Adipose tissue (tissue), 3 donors: ENCODE data around the gene MAPK12. TPM values are rescaled to one million over a fixed set of nuclear protein-coding genes. Genes with fewer than 3 reads are reported as not detected.
"Not testable (repeated sequence)": the region's sequence is repeated elsewhere in the genome, so short reads cannot be mapped to it uniquely, and the experiment has no call there.

Source experiments
- H3K27ac ChIP-seq: one replicate; pipeline ENCODE4 v1.5.1; 2013; ENCODE audit warnings: low read depth, low read length
- WGBS, 3 donors: extraction: QIAGEN DNeasy Blood & Tissue Kit; methylation state at CpG; one replicate each; pipeline ENCODE4 v1.1.7; 2013; 5-methylcytosine and 5-hydroxymethylcytosine counted together
- polyA plus RNA-seq, 3 donors: library from polyadenylated mRNA; stranded (reverse); fragments of 200-250 nt; gene quantifications; one replicate each; pipeline ENCODE4 v1.2.3, GENCODE V29; 2013
- donor health status: healthy with polysubstance abuse.
- donor health status: Bipolar disorder and iron deficiency.
- donor health status: healthy.

The MAPK12 gene
- polyA plus RNA-seq, 3 donors: 4.7 to 17.6 (median 15.7) TPM

- no peak overlapping the region for H3K27ac ChIP-seq
- 90 to 93% (median 91%) methylated on average over 21 of the region's 21 CpGs for WGBS, 3 donors
Measured at GRCh38 chr22:50286275-50286674, 24.8 kb upstream of the MAPK12 start.

DNA sequence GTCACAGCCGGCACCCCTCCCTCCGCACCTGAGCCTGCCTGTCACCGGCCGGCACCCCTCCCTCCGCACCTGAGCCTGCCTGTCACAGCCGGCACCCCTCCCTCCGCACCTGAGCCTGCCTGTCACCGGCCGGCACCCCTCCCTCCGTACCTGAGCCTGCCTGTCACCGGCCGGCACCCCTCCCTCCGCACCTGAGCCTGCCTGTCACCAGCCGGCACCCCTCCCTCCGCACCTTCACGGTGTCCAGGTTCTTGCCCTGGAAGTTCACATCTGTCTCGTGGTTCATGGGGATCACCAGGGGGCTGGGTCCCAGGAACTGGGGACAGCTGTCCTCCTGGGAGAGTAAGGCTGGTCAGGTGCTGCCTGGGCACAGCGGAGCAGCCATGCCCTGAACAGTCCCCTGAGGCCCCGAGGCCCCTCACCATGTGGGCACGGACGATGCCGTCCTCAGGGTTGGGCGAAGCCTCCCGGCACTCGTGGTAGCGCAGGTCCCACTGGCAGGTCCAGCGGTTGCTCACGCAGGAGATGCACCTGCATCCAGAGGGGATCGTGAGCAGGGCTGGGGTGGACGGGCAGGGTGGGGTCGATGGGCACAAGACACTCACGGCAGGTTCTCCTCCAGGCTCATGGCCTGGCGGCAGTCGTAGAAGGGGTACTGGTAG lies 24.2 kb upstream of the MAPK12 start:
- 92 to 94% (median 93%) methylated on average over 27 to 29 of the region's 34 CpGs for WGBS, 3 donors
- H3K27ac ChIP-seq: no peak overlapping the region

DNA sequence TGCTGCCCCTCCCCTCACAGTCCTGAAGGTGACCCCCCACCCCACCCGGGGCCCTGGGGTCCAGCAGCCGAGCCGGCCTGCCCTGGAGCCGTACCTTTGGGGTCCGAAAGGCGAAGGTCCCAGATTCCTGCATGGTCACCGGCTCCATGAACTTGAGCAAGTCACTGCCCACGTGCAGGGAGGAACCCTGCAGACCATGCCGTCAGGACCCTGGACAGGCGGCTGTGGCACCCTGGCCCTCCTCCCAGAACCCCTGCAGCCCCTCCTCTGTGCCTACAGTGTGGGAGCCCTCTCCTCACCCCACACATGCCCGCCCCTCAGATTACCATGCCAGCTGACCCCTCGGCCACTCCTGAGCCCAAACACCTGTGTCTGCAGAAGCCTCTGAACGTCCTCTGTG lies 23.0 kb upstream of the MAPK12 start:
- H3K27ac ChIP-seq: no peak overlapping the region
- 91 to 94% (median 92%) methylated on average over 13 of the region's 13 CpGs for WGBS, 3 donors

DNA sequence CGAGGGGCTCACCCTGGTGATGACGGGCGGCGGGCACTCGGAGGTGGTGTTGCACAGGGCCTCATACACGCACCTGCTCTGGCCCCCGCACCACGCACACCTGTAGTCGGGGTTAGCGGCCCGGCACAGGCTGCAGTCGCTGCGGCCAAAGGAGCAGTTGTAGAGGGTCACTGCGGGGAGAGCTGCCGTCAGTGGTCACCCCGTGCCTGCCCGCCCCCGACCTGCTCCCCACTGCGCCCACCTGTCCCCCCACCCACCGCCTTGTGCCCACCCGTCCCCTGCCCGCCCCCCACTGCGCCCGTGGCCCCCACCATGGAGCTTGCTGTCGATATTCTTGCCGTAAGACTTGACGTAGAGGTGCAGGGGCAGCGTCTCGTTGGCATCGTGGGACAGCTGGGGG lies 22.3 kb upstream of the MAPK12 start:
- H3K27ac ChIP-seq: no peak overlapping the region
- WGBS, 3 donors: 92 to 96% (median 93%) methylated on average over 22 to 30 of the region's 30 CpGs

- 69 to 88% (median 87%) methylated on average over 43 to 45 of the region's 45 CpGs for WGBS, 3 donors
Measured at GRCh38 chr22:50282361-50283155, 21.1 kb upstream of the MAPK12 start.

DNA sequence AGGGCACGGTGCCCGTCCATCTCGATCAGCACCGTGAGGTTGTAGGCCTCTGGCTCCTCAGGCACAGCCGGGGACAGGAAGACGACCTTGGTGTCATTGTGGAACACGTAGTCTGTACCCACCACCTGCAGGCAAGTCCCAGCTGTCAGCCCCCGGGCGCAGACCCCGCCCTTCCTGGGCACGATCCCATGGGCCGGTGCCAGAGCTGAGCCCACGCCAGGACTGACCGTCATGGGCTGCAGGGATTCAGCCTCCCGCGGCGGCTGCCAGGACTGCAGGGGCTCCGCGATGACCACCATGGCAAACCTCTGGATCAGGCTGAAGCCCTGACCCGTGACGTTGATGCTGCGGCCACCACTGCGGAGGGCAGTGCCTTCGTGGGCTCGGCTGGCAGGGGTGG lies 20.5 kb upstream of the MAPK12 start:
- H3K27ac ChIP-seq: no peak overlapping the region
- 36 to 84% (median 81%) methylated on average over 25 of the region's 25 CpGs for WGBS, 3 donors

More at GRCh38 chr22:50282361-50283155, 21.1 kb upstream of the MAPK12 start:
- no peak overlapping the region for H3K27ac ChIP-seq

DNA sequence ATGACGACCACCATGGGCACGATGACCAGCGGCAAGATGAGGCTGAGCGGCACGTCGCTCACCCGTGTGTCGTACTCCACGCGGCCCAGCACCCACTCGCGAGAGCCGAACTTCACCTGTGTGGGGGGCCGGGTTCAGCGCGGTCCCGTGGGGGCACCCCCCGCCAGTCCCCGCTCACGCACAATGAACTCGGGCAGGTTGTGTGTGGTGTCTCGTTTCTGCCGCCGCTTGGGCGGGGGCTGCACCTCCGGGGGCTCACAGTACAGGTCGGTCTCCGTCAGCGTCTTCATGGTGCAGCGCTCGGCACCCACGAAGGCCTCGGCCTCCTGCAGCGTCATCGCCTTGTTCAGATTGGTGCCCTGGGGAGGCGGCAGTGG lies 19.9 kb upstream of the MAPK12 start:
- H3K27ac ChIP-seq: no peak overlapping the region
- WGBS, 3 donors: 90 to 97% (median 96%) methylated on average over 30 to 36 of the region's 36 CpGs

DNA sequence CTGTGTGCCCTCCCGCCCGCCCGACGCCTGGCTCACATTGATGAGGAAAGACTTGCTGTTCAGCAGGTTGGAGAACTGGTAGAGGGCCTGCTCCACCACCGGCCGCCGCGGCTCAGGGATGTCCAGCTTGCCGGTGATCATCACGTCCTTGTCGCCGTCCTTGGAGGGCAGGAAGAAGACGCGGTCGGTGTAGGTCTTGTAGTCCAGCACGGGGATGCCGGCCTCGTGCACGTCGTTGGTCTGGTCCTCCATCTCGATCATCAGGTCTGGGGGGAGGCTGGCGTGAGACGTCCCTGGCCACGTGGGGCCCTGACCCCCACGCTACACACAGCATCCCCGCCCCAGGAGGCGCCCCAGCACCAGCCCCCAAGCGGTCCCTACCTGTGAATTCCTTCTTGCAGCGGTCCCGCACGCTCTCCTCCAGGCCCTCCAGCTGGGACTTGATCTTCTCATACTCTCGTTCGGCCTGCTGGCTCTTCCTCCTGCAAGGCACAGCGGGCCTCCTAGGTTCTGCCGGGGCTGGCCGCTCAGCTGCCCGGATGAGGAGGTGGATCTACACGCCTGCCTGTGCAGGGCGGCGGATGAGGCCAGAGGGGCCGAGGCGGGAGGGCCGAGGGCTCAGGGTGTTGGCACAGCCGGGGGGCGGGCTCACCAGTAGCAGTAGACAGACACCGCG lies 19.4 kb upstream of the MAPK12 start:
- WGBS, 3 donors: 91 to 96% (median 92%) methylated on average over 39 to 47 of the region's 47 CpGs
- H3K27ac ChIP-seq: no peak overlapping the region

GRCh38 chr22:50280022-50280707 lies 18.7 kb upstream of the MAPK12 start:
- H3K27ac ChIP-seq: no peak overlapping the region
- WGBS, 3 donors: 92 to 95% (median 94%) methylated on average over 38 of the region's 38 CpGs

GRCh38 chr22:50278956-50279619 lies 17.6 kb upstream of the MAPK12 start:
- H3K27ac ChIP-seq: no peak overlapping the region
- WGBS, 3 donors: 92 to 93% (median 92%) methylated on average over 30 of the region's 30 CpGs

DNA sequence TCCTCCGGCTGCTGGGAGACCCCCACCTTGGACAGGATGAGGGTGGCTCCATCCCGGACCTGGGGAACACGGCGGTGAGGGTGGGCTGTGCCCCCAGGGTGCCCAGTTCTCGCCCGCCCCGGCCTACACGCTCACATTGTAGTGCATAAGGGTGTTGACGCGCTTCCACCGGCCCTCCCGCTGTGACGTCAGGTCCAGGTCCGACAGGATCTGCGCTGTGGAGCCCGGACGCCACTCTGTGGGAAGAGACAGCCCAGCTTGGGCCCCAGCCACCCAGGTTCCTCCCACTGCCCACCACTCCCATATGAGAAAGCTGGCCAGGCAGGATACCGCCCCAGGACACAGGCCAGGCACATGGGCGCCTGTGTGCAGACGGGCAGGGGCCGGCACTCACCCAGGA lies 17.0 kb upstream of the MAPK12 start:
- WGBS, 3 donors: 94 to 95% (median 94%) methylated on average over 18 to 21 of the region's 21 CpGs

GRCh38 chr22:50277761-50278160 lies 16.3 kb upstream of the MAPK12 start:
- 86 to 90% (median 87%) methylated on average over 23 to 25 of the region's 25 CpGs for WGBS, 3 donors
- H3K27ac ChIP-seq: no peak overlapping the region

More for the DNA sequence above, 17.0 kb upstream of the MAPK12 start:
- H3K27ac ChIP-seq: no peak overlapping the region

DNA sequence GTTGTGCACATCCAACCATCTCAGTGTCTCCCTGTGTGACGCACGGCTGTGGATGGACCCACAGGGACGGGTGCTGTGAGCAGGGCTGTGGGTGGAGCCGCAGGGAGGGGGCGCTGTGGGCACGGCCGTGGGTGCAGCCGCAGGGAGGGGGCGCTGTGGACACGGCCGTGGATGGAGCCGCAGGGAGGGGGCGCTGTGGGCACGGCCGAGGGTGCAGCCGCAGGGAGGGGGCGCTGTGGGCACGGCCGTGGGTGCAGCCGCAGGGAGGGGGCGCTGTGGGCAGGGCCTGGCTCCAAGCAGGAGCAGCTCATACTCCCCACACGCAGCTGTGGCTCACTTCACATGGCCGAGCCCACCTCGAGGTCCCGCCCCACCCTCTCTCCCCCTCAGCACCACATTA lies 14.7 kb upstream of the MAPK12 start:
- 66 to 78% (median 69%) methylated on average over 22 to 25 of the region's 25 CpGs for WGBS, 3 donors
- H3K27ac ChIP-seq: no peak overlapping the region

GRCh38 chr22:50275181-50276055 lies 13.9 kb upstream of the MAPK12 start:
- 87 to 90% (median 88%) methylated on average over 43 of the region's 43 CpGs for WGBS, 3 donors
- no peak overlapping the region for H3K27ac ChIP-seq

DNA sequence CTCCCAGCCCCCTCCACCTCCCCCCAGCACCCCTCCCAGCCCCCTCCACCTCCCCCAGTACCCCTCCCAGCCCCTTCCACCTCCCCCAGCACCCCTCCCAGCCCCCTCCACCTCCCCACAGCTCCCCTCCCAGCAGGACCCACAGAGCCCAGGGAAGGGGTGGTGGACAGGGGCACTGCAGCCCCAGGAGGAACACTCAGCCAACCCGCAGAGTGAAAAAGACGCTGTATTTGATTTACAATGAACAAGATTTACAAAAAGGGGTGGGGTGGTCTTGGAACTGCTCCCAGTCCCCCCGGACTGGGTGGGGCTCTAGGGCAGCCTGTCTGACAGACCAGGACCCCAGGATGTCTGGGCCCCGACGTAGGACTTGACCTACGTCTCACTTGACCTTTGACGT lies 13.3 kb upstream of the MAPK12 start:
- WGBS, 3 donors: 66 to 74% (median 67%) methylated on average over 7 of the region's 7 CpGs
- H3K27ac ChIP-seq: no peak overlapping the region

GRCh38 chr22:50274311-50274710 lies 12.8 kb upstream of the MAPK12 start:
- H3K27ac ChIP-seq: no peak overlapping the region
- WGBS, 3 donors: 15 to 36% (median 26%) methylated on average over 5 to 7 of the region's 7 CpGs

GRCh38 chr22:50273781-50274180 lies 12.3 kb upstream of the MAPK12 start:
- 74 to 89% (median 86%) methylated on average over 10 of the region's 10 CpGs for WGBS, 3 donors
- not testable (repeated sequence) for H3K27ac ChIP-seq
